NCI-H69 (cell line): Measurements from ENCODE around the gene CCDC178.

Source experiments
- DNase-seq: peaks from one replicate; lab custom pipeline; 2025; lab: John Stamatoyannopoulos, UW

Gene CCDC178

GRCh38 chr18:33116376-33116775 is 324.1 kb downstream of the CCDC178 start:
- peak; percentile 98 for DNase-seq

DNA sequence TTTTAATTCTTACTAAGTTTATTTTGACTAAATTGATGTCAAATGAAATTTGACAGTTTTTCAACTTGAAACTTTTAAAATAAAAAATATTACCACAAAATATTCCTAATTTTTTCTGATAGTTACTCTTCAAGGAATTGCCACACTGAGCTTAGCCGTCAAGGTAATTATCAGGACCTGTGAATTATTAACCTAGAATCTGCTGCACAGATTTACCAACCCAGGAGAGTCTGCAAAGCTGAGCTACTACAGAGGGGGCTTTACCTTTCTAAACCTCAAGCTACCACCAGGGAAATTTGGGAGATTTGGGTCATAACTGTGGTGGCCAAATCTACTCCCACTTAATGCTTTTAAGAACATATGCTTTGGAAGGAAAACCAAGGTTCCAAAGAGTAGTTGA is 324.6 kb downstream of the CCDC178 start:
- DNase-seq = peak; percentile 69

DNA sequence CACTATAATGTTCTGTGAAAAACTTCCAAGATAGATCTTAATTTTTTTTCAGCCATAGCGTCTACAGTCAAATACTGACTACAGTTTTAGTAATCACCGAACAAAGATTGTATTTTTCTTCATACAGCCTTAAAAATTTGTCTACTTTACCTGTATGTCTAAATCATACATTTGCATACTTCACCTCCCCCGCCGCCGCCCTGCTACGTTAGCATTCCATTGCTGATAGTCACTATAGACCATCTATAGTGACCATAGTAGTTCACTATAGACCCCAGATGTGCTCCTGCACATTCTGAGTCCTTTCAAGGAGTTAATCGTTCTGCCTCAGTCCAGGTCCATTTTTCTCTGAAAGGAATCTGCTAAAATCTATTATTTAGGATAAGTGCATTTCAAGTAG is 325.0 kb downstream of the CCDC178 start:
- no peak for DNase-seq

GRCh38 chr18:33114749-33115148 is 325.8 kb downstream of the CCDC178 start:
- DNase-seq = peak; percentile 81

DNA sequence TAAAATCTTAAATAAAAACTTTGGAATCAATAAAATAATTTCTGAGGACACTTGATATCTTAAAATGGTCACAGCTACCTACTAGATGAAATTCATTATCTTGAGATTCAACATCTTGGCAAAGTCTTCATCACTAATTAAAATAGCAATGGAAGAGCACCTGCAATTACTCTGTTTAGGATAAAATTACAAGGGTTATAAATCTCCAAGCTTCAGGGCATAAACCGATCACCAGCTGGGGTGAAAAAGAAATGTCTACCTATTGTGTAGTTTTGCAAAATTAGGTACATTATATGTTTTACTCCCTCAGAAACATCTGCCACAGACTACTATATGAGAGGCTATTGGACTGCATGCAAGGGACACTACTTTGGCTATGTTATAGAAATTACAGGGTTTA is 327.1 kb downstream of the CCDC178 start:
- peak; percentile 98 for DNase-seq

DNA sequence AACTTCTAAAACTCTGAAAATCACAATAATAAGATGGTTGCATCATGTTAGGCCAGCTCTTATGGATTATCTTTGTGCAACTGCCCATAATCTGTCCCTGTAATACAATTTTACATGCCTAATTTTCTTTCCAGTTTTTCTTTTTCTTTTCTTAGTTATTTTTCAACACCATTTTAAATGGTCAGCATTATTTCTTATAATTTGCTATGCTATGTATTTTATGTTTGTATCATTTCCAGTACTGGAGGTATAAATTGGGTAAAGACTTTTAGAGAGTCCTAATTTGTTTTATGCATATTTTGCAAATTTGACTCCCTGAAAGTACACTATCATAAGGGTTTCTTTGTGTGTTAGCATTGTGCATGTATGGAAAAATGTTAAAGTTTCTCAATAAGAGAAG is 333.0 kb downstream of the CCDC178 start:
- DNase-seq = no peak

DNA sequence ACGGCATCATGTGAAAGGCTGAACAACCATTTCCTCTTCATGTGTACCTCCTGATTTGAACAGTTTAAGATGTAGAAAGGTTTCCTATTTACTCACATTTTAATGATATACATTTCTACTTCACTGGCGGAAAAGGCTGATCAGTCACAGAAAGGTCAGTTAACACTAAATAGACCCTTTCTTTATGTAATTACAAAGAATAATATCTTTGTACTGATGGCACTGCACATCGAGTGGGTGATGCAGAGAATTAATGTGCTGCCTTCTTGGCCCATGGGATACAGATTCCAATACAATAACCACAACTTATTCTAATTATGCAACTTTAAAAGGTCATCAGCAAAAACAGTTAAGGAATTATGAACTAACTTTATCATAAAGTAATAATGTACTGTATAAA is 339.2 kb downstream of the CCDC178 start:
- DNase-seq = no peak

GRCh38 chr18:33099626-33100025 is 340.9 kb downstream of the CCDC178 start:
- no peak for DNase-seq

DNA sequence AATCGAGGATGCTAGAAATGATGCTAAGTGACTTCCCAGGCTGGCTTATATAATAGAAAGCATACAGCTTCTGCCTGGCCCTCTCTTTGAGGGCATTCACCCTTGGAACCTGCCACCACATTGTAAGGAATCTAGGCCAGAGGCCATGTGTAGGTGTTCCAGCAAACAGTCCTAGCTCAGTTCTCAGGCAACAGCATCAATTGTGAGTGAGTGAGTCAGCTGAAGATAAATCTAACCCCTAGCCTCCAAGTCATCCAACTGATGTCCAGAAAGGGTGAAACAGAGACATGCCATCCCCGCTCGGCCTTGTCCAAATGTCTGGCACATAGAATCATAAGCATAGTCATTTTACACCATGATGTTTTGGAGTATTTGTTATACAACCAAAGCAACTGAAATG is 343.4 kb downstream of the CCDC178 start:
- no peak for DNase-seq

DNA sequence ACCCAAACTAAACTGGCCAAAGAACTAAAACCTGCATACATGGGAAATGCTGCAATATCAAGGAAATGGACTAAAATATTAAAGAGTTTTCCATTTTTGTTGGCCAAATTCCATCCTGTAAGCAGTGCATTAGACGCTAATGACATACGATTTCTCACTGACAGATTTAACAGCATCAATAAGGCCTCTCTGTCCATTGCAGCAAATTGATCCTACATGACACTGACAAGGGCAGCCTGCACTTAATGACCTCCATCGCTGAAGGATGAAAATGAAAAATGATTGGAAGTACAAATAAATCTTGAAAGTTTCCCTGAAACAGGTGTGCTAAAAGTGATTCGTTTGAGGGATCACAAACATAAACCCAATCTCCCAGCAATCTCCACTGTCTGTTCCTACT is 350.1 kb downstream of the CCDC178 start:
- no peak for DNase-seq

DNA sequence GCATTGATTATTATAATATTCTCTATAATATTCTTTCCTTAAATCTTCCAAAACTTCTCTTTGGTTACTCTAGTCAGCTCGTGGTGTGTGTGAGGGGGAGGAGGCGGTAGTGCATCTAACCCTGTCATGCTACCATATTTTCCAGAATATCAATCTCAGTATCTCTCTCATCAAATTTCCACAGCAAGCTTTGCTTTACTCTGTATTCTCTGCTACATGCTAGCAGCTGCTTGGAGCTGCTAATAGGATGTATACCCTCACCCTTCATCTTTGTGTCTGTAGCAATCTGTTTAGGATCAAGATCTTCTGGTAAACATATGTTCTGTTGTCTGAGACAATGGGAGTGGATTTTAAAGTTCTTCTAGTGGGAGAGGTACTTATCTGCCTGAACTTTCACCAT is 363.9 kb downstream of the CCDC178 start:
- DNase-seq = no peak

DNA sequence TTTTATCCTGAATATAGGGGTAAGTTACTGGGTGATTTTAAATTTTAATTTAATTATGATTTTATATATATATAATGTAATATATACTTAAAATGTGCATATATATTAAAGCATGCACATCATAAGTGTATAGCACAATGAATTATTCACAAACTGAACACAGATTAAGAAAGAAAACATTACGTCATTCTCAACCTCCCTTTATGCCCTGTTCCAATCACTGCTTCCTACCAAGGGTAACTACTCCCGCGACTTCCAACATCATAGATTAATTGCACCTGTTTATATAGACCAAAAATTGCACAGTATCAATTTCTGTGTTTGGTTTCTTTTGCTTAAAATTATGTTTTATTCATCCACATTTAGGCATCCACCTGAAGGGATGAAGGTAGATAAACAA is 366.4 kb downstream of the CCDC178 start:
- no peak for DNase-seq

- no peak for DNase-seq
Observed at GRCh38 chr18:33062834-33063364, 377.6 kb downstream of the CCDC178 start.

DNA sequence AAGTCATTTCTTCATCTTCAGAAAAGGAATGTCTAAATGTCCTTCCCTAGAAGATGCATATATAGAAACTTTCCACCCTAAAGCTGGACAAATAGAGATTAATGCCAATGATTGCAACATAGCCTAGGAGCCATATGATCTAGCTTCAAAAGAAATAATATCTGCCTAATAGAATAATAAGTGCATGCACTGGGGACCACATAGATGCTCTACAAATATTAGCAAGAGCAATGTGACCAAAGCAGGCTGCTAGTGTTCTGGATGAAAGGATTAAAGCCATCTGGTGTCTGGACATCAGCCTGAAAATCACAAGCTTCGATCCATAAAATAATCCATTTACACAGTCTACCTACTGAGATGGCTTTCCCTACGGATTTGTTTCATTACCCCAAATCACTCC is 387.6 kb downstream of the CCDC178 start:
- DNase-seq = peak; percentile 97

DNA sequence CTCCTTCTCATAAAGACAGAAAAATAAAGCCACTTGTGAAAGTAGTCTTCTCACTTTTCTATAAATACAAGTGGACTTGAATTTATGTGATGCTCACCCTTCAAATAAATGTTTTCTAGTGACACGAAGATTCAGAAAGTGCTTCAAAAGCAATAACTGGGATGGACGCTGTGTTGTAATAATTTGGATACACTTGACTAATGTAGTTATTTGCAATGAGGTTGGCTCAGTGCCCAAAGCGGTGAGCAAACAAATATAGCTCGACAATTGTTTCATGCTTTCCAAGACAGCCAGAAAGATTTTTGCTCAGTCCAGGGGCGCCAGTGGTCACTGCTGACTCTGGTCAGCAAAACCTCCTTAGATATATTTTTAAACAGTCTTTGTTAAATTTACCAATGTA is 389.1 kb downstream of the CCDC178 start:
- DNase-seq = peak; percentile 99

DNA sequence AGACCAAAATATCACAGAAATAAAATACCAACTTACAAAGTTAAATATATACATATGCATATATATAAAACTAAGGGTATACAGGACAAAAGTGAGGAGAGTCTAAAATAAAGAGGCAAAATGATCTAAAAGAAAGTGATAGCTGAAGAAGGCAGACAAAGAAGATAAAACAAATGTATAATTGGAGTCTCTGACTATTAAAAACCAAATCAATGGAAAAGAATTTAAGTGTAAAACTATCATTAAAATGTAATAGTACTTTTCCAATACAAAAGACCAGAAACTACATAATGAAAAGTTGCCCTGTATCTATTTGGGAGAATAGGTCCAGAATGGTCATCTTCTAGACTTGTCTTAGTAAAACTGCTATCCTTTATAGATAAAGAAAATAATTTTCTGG is 400.3 kb downstream of the CCDC178 start:
- no peak for DNase-seq

- peak; percentile 56 for DNase-seq
Observed at GRCh38 chr18:33034945-33035344, 405.6 kb downstream of the CCDC178 start.

DNA sequence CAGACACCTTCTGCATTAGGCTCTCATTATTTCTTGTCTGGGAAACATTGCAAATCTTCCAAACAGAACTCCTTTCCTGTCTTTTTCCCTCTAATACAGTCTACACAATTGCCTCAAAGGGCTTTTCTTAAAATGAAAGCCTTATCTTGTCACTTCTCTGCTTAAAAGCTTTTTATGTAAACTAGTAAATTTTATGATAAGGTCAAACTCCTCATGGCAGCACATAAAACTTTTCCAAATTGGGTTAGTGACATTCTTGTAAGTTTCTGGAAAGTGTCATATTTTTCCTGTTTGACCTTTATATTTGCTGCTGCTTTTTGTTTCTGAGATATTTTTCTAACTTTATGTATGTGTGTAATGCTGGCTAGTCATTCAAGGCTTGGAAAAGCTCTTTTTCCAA is 406.3 kb downstream of the CCDC178 start:
- DNase-seq = no peak

DNA sequence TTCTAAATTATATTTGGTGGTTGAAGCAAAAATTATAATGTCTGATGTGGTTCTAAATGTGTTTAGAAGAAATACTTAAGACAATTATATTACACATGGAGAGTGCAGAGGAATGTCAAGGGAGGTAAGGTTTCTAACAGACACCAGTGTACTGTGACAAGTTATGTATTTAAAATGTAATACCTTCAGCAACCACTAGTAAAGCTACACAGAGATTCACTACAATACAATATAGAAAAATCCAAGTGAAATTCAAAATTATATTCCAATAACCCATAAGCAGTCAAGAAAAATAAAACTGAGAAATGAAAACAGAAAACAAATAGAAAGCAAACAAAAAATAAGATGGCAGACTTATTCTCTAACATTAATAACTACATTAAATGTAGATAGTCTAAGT is 418.2 kb downstream of the CCDC178 start:
- DNase-seq = no peak

- peak; percentile 53 for DNase-seq
Observed at GRCh38 chr18:33020877-33021276, 419.6 kb downstream of the CCDC178 start.

- DNase-seq = peak; percentile 73
Observed at GRCh38 chr18:33014060-33014796, 426.3 kb downstream of the CCDC178 start.

GRCh38 chr18:33010149-33010548 is 430.4 kb downstream of the CCDC178 start:
- no peak for DNase-seq

GRCh38 chr18:32998921-32999320 is 441.6 kb downstream of the CCDC178 start:
- DNase-seq = no peak

DNA sequence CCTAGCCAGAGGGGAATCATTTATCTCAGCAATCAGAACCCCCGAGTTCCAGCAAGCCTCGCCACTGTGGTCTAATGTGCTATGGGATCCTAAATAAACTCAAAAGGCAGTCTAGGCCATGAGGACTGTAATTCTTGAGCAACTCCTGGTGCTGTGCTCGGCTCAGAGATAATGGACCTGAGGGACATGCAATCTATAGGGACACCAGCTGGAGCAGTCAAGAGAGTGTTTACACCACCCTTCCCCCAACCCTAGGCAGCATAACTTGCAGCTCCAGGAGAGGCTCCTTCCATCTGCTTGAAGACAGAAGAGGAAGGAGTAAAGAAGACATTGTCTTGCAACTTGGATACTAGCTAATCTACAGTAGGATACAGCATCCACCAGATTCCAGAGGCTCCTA is 442.2 kb downstream of the CCDC178 start:
- DNase-seq = peak; percentile 64
